Caco-2 (cell line): Measurements from ENCODE around the gene IGSF10. TPM values are rescaled to one million over a fixed set of nuclear protein-coding genes. Genes with fewer than 3 reads are reported as not detected.
A peak's percentile ranks its signal among the peaks of the same experiment; 100 is the strongest.

Experiments used
- BruUV-seq: library from RNA; stranded (reverse); fragments of 400-500 nt; replicated peaks from 2 replicates; lab custom pipeline; 2021; lab: Mats Ljungman, UMichigan
- CTCF ChIA-PET: fragments of 300-600 bp; sonication (Branson Sonifier 250); formaldehyde crosslinking; loops from one replicate; lab custom pipeline; 2022; ENCODE audit warnings: antibody characterized with exemption; lab: Charles Lee
- POLR2A ChIA-PET: fragments of 300-600 bp; sonication (Branson Sonifier 250); formaldehyde crosslinking; loops from one replicate; lab custom pipeline; 2022; ENCODE audit warnings: antibody characterized with exemption; lab: Charles Lee
- DNase-seq, 2 experiments: peaks; one replicate each; pipeline versions ENCODE4 v3.0.0 to v3.0.0-alpha.2; 2020 to 2022
- H3K27me3 ChIP-seq: replicated peaks from 2 replicates; pipeline ENCODE4 v1.6.0; 2011; ENCODE audit warnings: low read length; ENCODE audit not compliant: control insufficient read depth, insufficient read depth
- H3K36me3 ChIP-seq: 2 replicates; pipeline ENCODE4 v1.5.1; 2011; ENCODE audit warnings: low read length; ENCODE audit not compliant: control insufficient read depth, insufficient read depth
- H3K4me1 ChIP-seq: fragments of 250-450 bp; sonication (Bioruptor Pico); 2 replicates; pipeline ENCODE4 v1.5.1; 2020; ENCODE audit warnings: mild to moderate bottlenecking
- H3K4me3 ChIP-seq: 2 replicates; pipeline ENCODE4 v1.5.1; 2011; ENCODE audit warnings: low read depth, mild to moderate bottlenecking, control low read depth, low read length
- H3K9me3 ChIP-seq: fragments of 250-450 bp; sonication (Bioruptor Pico); 2 replicates; pipeline ENCODE4 v1.5.1; 2020; ENCODE audit warnings: mild to moderate bottlenecking, moderate library complexity
- H3K27ac Mint-ChIP-seq: one replicate; pipeline ENCODE4 v1.8.0; 2022; ENCODE audit warnings: mixed read lengths; ENCODE audit not compliant: unreplicated experiment
- H3K27me3 Mint-ChIP-seq: one replicate; pipeline ENCODE4 v1.8.0; 2022; ENCODE audit warnings: mixed read lengths; ENCODE audit not compliant: insufficient read depth, unreplicated experiment
- H3K36me3 Mint-ChIP-seq: one replicate; pipeline ENCODE4 v1.8.0; 2022; ENCODE audit warnings: mild to moderate bottlenecking, mixed read lengths; ENCODE audit not compliant: insufficient read depth, unreplicated experiment
- H3K4me1 Mint-ChIP-seq: one replicate; pipeline ENCODE4 v1.8.0; 2022; ENCODE audit warnings: low read depth, mixed read lengths; ENCODE audit not compliant: unreplicated experiment
- H3K4me3 Mint-ChIP-seq: one replicate; pipeline ENCODE4 v1.8.0; 2022; ENCODE audit warnings: mild to moderate bottlenecking, moderate library complexity, mixed read lengths; ENCODE audit not compliant: unreplicated experiment
- H3K9me3 Mint-ChIP-seq: one replicate; pipeline ENCODE4 v1.8.0; 2022; ENCODE audit warnings: mixed read lengths; ENCODE audit not compliant: unreplicated experiment
- intact Hi-C: fragments of 100-400 bp; cut with micrococcal nuclease; formaldehyde crosslinking; loops from one replicate; pipeline ENCODE4 v1.10.0; 2022; ENCODE audit not compliant: unreplicated experiment
- total RNA-seq: library from RNA; stranded (reverse); gene quantifications from 2 replicates; pipeline ENCODE4 v1.2.3, GENCODE V29; 2022
- TF ChIP-seq, protein P1 (sequence below), 2 experiments: fragments of 200-600 bp in 1 of 2; IDR thresholded peaks; 1 replicate in 1 of 2; 2 replicates in 1 of 2; pipeline versions ENCODE4 v1.5.1 to v1.8.0; 2011 to 2022; ENCODE audit warnings: antibody characterized with exemption in 1 of 2, control low read depth in 1 of 2, inconsistent platforms in 1 of 2, low read depth in 1 of 2, low read length in 1 of 2, mild to moderate bottlenecking in 1 of 2, moderate library complexity in 1 of 2; ENCODE audit not compliant: insufficient read depth in 1 of 2, severe bottlenecking in 1 of 2, unreplicated experiment in 1 of 2

The IGSF10 gene
- total RNA-seq, 1 experiment from 2014 or later, result 2.6 TPM

GRCh38 chr3:151432616-151433372 lies 28.1 kb downstream of the IGSF10 start:
- H3K27ac Mint-ChIP-seq, result no peak overlapping the region
- H3K9me3 Mint-ChIP-seq, result no peaks in the 10 kb centered on the region
- Histone ChIP-seq H3K9me3 (no peaks in the 10 kb centered on the region), H3K27me3 (no peaks in the 10 kb centered on the region), H3K4me3 (no peak overlapping the region), H3K4me1 (no peaks in the 10 kb centered on the region), H3K36me3 (no peaks in the 10 kb centered on the region)
- no peaks in the 10 kb centered on the region for H3K27me3 Mint-ChIP-seq
- no peaks in the 10 kb centered on the region for H3K4me1 Mint-ChIP-seq
- H3K36me3 Mint-ChIP-seq, result no peaks in the 10 kb centered on the region
- TF ChIP-seq, protein P1, sequence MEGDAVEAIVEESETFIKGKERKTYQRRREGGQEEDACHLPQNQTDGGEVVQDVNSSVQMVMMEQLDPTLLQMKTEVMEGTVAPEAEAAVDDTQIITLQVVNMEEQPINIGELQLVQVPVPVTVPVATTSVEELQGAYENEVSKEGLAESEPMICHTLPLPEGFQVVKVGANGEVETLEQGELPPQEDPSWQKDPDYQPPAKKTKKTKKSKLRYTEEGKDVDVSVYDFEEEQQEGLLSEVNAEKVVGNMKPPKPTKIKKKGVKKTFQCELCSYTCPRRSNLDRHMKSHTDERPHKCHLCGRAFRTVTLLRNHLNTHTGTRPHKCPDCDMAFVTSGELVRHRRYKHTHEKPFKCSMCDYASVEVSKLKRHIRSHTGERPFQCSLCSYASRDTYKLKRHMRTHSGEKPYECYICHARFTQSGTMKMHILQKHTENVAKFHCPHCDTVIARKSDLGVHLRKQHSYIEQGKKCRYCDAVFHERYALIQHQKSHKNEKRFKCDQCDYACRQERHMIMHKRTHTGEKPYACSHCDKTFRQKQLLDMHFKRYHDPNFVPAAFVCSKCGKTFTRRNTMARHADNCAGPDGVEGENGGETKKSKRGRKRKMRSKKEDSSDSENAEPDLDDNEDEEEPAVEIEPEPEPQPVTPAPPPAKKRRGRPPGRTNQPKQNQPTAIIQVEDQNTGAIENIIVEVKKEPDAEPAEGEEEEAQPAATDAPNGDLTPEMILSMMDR (IDR thresholded peaks at IDR 0.05; ENCODE audit: insufficient read depth in 1 of 2, low read depth in 1 of 2, low read length in 1 of 2, severe bottlenecking in 1 of 2, unreplicated experiment in 1 of 2), result no peak
- POLR2A ChIA-PET, result no interaction called here
- no peak overlapping the region for H3K4me3 Mint-ChIP-seq
- BruUV-seq, result no TSS peak
- CTCF ChIA-PET, result no interaction called here
- intact Hi-C loops, result no loop called here
- no peak for DNase-seq

DNA sequence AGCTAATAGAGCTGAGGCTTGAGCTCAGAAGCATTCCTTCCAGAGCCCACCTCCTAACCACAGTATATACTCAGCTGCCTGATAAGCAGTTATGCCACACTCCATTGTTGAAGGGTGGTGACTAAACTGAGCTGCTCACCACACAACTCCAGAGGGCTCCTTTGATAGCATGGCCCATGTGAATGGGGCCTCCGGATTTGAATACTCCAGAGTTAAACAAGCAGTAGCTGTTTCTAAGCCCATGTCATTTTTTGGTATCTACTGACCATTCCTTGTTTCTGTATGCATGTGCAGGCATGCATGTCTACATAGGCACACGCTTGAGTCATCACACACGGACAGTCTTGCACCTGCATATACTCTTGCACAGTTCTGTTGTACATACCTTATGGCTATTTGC lies 28.9 kb downstream of the IGSF10 start:
- BruUV-seq, result no TSS peak
- H3K36me3 ChIP-seq, result no peaks in the 10 kb centered on the region
- H3K9me3 Mint-ChIP-seq, result no peaks in the 10 kb centered on the region
- H3K4me3 ChIP-seq, result no peak overlapping the region
- ChIA-PET POLR2A (no interaction called here), CTCF (no interaction called here)
- H3K4me3 Mint-ChIP-seq, result no peak overlapping the region
- H3K27me3 Mint-ChIP-seq, result no peaks in the 10 kb centered on the region
- H3K27me3 ChIP-seq, result no peaks in the 10 kb centered on the region
- TF ChIP-seq, protein P1 (IDR thresholded peaks at IDR 0.05; ENCODE audit: insufficient read depth in 1 of 2, low read depth in 1 of 2, low read length in 1 of 2, severe bottlenecking in 1 of 2, unreplicated experiment in 1 of 2), result no peak
- H3K4me1 ChIP-seq, result no peaks in the 10 kb centered on the region
- no peaks in the 10 kb centered on the region for H3K9me3 ChIP-seq
- H3K27ac Mint-ChIP-seq, result no peak overlapping the region
- no peaks in the 10 kb centered on the region for H3K36me3 Mint-ChIP-seq
- H3K4me1 Mint-ChIP-seq, result no peaks in the 10 kb centered on the region
- no peak for DNase-seq
- intact Hi-C loops, result no loop called here

- DNase-seq, result no peak
- Mint-ChIP-seq H3K4me3 (peak overlapping the region; percentile 55), H3K27ac (no peak overlapping the region), H3K4me1 (peaks cover under 1% of the 10 kb centered on the region), H3K27me3 (no peaks in the 10 kb centered on the region), H3K36me3 (peaks cover under 1% of the 10 kb centered on the region), H3K9me3 (no peaks in the 10 kb centered on the region)
- H3K27me3 ChIP-seq, result no peaks in the 10 kb centered on the region
- peak overlapping the region; percentile 8; the same call in 1 of the 2 replicates for H3K4me3 ChIP-seq
- CTCF ChIA-PET, result no interaction called here
- intact Hi-C loops, result no loop called here
- no TSS peak for BruUV-seq
- TF ChIP-seq, protein P1 (IDR thresholded peaks at IDR 0.05; ENCODE audit: insufficient read depth in 1 of 2, low read depth in 1 of 2, low read length in 1 of 2, severe bottlenecking in 1 of 2, unreplicated experiment in 1 of 2), result no peak
- no peaks in the 10 kb centered on the region for H3K9me3 ChIP-seq
- no peaks in the 10 kb centered on the region for H3K36me3 ChIP-seq
- no peaks in the 10 kb centered on the region for H3K4me1 ChIP-seq
- POLR2A ChIA-PET, result no interaction called here
Measured at GRCh38 chr3:151430821-151431484, 29.9 kb downstream of the IGSF10 start.
